HEK293 (cell line): Measurements from ENCODE around the gene ITPKB.

Experiments used
- CTCF ChIA-PET: fragments of 350-600 bp; formaldehyde crosslinking; extraction: SDS; loops from one replicate; lab custom pipeline; 2021; ENCODE audit warnings: antibody characterized with exemption; lab: Yijun Ruan, JAX
- POLR2A ChIA-PET: fragments of 300-600 bp; formaldehyde crosslinking; extraction: SDS; loops from one replicate; lab custom pipeline; 2020; ENCODE audit warnings: antibody characterized with exemption, inconsistent platforms; lab: Yijun Ruan, JAX
- H3K27ac ChIP-seq: fragments of 200-500 bp; sonication (Bioruptor generic); 2 replicates; pipeline ENCODE4 v1.5.1; 2014; ENCODE audit warnings: low read depth, low read length, control low read depth, inconsistent platforms; ENCODE audit errors: extremely low read depth
- H3K36me3 ChIP-seq, 2 experiments: fragments of 200-500 bp in 1 of 2; sonication (Bioruptor generic) in 1 of 2; 1 replicate in 1 of 2; 2 replicates in 1 of 2; pipeline ENCODE4 v1.5.1; 2014 to 2017; ENCODE audit warnings: inconsistent platforms in 2 of 2, low read length in 2 of 2; ENCODE audit not compliant: control insufficient read depth in 2 of 2, insufficient read depth in 1 of 2
- H3K4me1 ChIP-seq: fragments of 200-500 bp; sonication (Bioruptor generic); 2 replicates; pipeline ENCODE4 v1.5.1; 2014; ENCODE audit warnings: mild to moderate bottlenecking, low read length, inconsistent platforms; ENCODE audit not compliant: control insufficient read depth, insufficient read depth
- H3K4me3 ChIP-seq: 2 replicates; pipeline ENCODE4 v1.5.1; 2011; ENCODE audit warnings: low read depth, mild to moderate bottlenecking, control low read depth, low read length, moderate library complexity
- H3K9me3 ChIP-seq: fragments of 200-500 bp; sonication (Bioruptor generic); 2 replicates; pipeline ENCODE4 v1.5.1; 2014; ENCODE audit warnings: low read depth, low read length, inconsistent platforms; ENCODE audit not compliant: control insufficient read depth, insufficient read depth
- OVOL3 ChIP-seq: fragments of 450-650 bp; formaldehyde crosslinking; IDR thresholded peaks from 2 replicates; pipeline ENCODE4 v1.5.1; 2016; ENCODE audit warnings: missing biosample characterization, missing genetic modification characterization
- SP2 ChIP-seq: fragments of 450-650 bp; formaldehyde crosslinking; IDR thresholded peaks from 2 replicates; pipeline ENCODE4 v1.5.1; 2016; ENCODE audit warnings: missing biosample characterization, missing genetic modification characterization
- YY1 ChIP-seq: fragments of 450-650 bp; formaldehyde crosslinking; IDR thresholded peaks from 2 replicates; pipeline ENCODE4 v1.5.1; 2018; ENCODE audit warnings: missing biosample characterization, missing genetic modification characterization
- ZFP3 ChIP-seq: fragments of 450-650 bp; formaldehyde crosslinking; IDR thresholded peaks from 2 replicates; pipeline ENCODE4 v1.5.1; 2016; ENCODE audit warnings: low read depth, missing biosample characterization, missing genetic modification characterization
- ZIC2 ChIP-seq: fragments of 450-650 bp; formaldehyde crosslinking; IDR thresholded peaks from 2 replicates; pipeline ENCODE4 v1.5.1; 2016; ENCODE audit warnings: missing biosample characterization, missing genetic modification characterization
- ZNF146 ChIP-seq: fragments of 450-650 bp; formaldehyde crosslinking; IDR thresholded peaks from 2 replicates; pipeline ENCODE4 v1.5.1; 2016; ENCODE audit warnings: missing biosample characterization, missing genetic modification characterization
- ZNF24 ChIP-seq: fragments of 450-650 bp; formaldehyde crosslinking; IDR thresholded peaks from 2 replicates; pipeline ENCODE4 v1.5.1; 2016; ENCODE audit warnings: missing biosample characterization, missing genetic modification characterization
- ZNF324 ChIP-seq: fragments of 450-650 bp; formaldehyde crosslinking; IDR thresholded peaks from 2 replicates; pipeline ENCODE4 v1.5.1; 2016; ENCODE audit warnings: missing biosample characterization, missing genetic modification characterization
- ZNF335 ChIP-seq: fragments of 450-650 bp; formaldehyde crosslinking; conservative IDR thresholded peaks from 2 replicates; pipeline ENCODE4 v1.5.1; 2016; ENCODE audit warnings: missing biosample characterization, missing genetic modification characterization
- ZNF341 ChIP-seq: fragments of 450-650 bp; formaldehyde crosslinking; IDR thresholded peaks from 2 replicates; pipeline ENCODE4; 2016; ENCODE audit warnings: low read depth, missing biosample characterization, missing genetic modification characterization
- ZNF555 ChIP-seq: fragments of 450-650 bp; formaldehyde crosslinking; conservative IDR thresholded peaks from 2 replicates; pipeline ENCODE4 v1.5.1; 2017; ENCODE audit warnings: missing biosample characterization, mild to moderate bottlenecking, missing genetic modification characterization, inconsistent platforms
- ZNF558 ChIP-seq: fragments of 450-650 bp; formaldehyde crosslinking; IDR thresholded peaks from 2 replicates; pipeline ENCODE4 v1.5.1; 2016; ENCODE audit warnings: missing biosample characterization, missing genetic modification characterization
- ZNF621 ChIP-seq: fragments of 450-650 bp; formaldehyde crosslinking; IDR thresholded peaks from 2 replicates; pipeline ENCODE4 v1.5.1; 2017; ENCODE audit warnings: missing biosample characterization, missing genetic modification characterization
- ZNF629 ChIP-seq: fragments of 450-650 bp; formaldehyde crosslinking; IDR thresholded peaks from 2 replicates; pipeline ENCODE4 v1.5.1; 2017; ENCODE audit warnings: missing biosample characterization, missing genetic modification characterization
- ZNF658 ChIP-seq: fragments of 450-650 bp; formaldehyde crosslinking; IDR thresholded peaks from 2 replicates; pipeline ENCODE4; 2016; ENCODE audit warnings: missing biosample characterization, missing genetic modification characterization
- ZNF664 ChIP-seq: fragments of 450-650 bp; formaldehyde crosslinking; IDR thresholded peaks from 2 replicates; pipeline ENCODE4 v1.5.1; 2016; ENCODE audit warnings: missing biosample characterization, missing genetic modification characterization
- ZNF768 ChIP-seq: fragments of 450-650 bp; formaldehyde crosslinking; IDR thresholded peaks from 2 replicates; pipeline ENCODE4 v1.5.1; 2018; ENCODE audit warnings: missing biosample characterization, mild to moderate bottlenecking, missing genetic modification characterization
- ZNF777 ChIP-seq: fragments of 450-650 bp; formaldehyde crosslinking; IDR thresholded peaks from 2 replicates; pipeline ENCODE4 v1.5.1; 2017; ENCODE audit warnings: missing biosample characterization, missing genetic modification characterization, borderline replicate concordance
- ZNF785 ChIP-seq: fragments of 450-650 bp; formaldehyde crosslinking; IDR thresholded peaks from 2 replicates; pipeline ENCODE4 v1.5.1; 2016; ENCODE audit warnings: missing biosample characterization, missing genetic modification characterization
- TF ChIP-seq, protein P1 (sequence below): fragments of 450-650 bp; formaldehyde crosslinking; IDR thresholded peaks from 2 replicates; pipeline ENCODE4 v1.5.1; 2016; ENCODE audit warnings: missing biosample characterization, missing genetic modification characterization
- TF ChIP-seq, protein P2 (sequence below): fragments of 450-650 bp; formaldehyde crosslinking; IDR thresholded peaks from 2 replicates; pipeline ENCODE4 v1.5.1; 2016; ENCODE audit warnings: missing biosample characterization, missing genetic modification characterization
- TF ChIP-seq, protein P3 (sequence below): fragments of 450-650 bp; formaldehyde crosslinking; IDR thresholded peaks from 2 replicates; pipeline ENCODE4 v1.5.1; 2017; ENCODE audit warnings: missing biosample characterization, mild to moderate bottlenecking, missing genetic modification characterization, moderate library complexity

ITPKB gene

DNA sequence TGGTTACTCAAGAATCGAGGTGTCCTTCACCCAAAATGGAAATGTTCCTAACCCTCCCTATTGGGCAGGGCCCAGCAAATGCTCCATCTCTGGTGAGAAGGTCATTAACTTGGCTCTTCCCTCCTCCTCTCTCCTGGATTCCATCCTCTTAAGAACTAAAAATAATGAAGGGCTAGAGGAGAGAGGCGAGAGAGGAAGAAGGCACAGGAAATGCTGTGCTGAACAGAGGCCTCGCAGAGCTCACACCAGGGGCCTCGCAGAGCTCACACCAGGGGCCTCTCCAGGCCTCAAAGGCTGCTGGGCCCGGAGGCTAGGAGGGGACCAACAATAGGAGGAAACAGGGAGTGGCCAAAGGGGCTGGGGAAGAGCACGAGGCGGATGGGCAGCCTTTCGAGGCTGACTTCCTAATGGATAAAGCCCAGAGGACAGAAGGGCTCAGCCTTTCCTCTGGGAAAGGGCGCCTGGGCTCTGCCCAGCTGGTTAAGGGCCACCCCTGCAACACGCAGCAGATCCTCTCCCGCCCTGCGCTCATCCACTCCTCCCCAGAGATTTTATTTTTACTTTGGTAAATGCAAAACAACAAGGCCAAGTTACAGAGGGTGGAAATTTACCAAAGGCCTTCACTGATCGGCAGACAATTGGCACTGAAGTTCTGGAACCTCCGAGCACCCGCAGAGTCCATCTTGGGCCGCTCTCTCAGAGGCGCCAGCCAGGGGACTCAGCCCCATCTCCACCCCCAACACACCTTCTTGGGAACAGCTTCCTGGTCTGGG, 78.5 kb downstream of the ITPKB start:
- H3K36me3 ChIP-seq = no peaks in the 10 kb centered on the region
- TF ChIP-seq ZNF341 (tag by site-specific recombination) = peak; percentile 36; the same call in 1 of the 2 replicates
- peak; percentile 80 for TF ChIP-seq ZIC2
- no peak for TF ChIP-seq ZFP3 (tag by site-specific recombination)
- TF ChIP-seq, protein P1, sequence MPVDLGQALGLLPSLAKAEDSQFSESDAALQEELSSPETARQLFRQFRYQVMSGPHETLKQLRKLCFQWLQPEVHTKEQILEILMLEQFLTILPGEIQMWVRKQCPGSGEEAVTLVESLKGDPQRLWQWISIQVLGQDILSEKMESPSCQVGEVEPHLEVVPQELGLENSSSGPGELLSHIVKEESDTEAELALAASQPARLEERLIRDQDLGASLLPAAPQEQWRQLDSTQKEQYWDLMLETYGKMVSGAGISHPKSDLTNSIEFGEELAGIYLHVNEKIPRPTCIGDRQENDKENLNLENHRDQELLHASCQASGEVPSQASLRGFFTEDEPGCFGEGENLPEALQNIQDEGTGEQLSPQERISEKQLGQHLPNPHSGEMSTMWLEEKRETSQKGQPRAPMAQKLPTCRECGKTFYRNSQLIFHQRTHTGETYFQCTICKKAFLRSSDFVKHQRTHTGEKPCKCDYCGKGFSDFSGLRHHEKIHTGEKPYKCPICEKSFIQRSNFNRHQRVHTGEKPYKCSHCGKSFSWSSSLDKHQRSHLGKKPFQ (tag by site-specific recombination) = peak; percentile 73; the same call in 1 of the 2 replicates
- H3K27ac ChIP-seq = no peak overlapping the region
- no peak overlapping the region for H3K4me3 ChIP-seq
- CTCF ChIA-PET = interaction anchor here (0.7 to 1.2 kb wide), 4 partner anchors 10 to 190 kb away, joined by 3 read pairs; no protein-coding TSS in a partner anchor
- H3K9me3 ChIP-seq = no peaks in the 10 kb centered on the region
- H3K4me1 ChIP-seq = peaks cover 17% of the 10 kb centered on the region
- POLR2A ChIA-PET = interaction anchor here (0.6 to 1.2 kb wide), 2 partner anchors 42 to 91 kb away, joined by 3 to 4 read pairs; no protein-coding TSS in a partner anchor

DNA sequence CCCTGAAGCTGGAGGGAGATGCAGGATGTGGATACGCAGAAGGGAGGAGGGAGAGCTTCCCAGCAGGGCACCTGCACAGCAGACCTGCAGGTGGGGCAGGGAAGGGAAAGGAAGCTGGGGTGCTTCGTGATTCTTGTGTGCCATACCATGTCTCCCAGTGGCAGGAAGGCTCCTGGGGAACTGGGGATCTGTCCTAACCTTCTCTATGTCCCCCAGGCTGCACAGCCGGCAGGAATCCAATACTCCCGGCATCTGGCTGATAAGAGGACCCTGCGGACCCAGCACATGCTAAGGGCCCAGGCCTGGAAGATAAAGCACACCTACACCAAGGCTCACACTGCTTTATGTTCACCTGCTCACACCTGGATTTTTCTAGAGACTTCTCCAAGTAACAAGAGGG, 79.4 kb downstream of the ITPKB start:
- TF ChIP-seq ZNF621 (tag by site-specific recombination) (no peak), ZIC2 (0 out of 2 replicates have a peak, but pooled peaks have one; percentile 48)
- Histone ChIP-seq H3K36me3 (no peaks in the 10 kb centered on the region), H3K9me3 (no peaks in the 10 kb centered on the region), H3K27ac (no peak overlapping the region), H3K4me3 (no peak overlapping the region), H3K4me1 (peaks cover 21% of the 10 kb centered on the region)
- ChIA-PET POLR2A (no interaction called here), CTCF (no interaction called here)

DNA sequence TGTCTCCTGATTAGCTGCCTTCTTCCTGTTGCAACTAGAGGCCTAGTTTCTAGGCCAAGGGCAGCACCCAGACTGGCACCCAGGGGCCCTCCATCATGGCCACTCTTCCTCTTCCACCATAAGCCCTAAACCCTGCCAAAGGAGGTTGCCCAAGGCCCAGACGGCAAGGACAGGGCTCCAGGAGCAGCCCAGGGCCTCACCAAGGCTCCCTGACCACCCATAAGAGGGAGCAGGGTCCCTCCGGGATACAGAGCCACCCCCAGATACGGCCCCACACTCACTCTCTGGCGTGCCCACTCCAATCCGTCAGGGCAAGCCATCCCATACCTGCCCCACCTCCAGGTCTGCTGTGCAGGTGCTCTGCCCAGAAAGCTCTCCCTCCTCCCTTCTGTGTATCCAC, 79.9 kb downstream of the ITPKB start:
- TF ChIP-seq ZNF555 (tag by site-specific recombination) (no peak), ZNF335 (tag by site-specific recombination) (no peak), ZNF777 (tag by site-specific recombination) (no peak), OVOL3 (no peak)
- TF ChIP-seq, protein P2, sequence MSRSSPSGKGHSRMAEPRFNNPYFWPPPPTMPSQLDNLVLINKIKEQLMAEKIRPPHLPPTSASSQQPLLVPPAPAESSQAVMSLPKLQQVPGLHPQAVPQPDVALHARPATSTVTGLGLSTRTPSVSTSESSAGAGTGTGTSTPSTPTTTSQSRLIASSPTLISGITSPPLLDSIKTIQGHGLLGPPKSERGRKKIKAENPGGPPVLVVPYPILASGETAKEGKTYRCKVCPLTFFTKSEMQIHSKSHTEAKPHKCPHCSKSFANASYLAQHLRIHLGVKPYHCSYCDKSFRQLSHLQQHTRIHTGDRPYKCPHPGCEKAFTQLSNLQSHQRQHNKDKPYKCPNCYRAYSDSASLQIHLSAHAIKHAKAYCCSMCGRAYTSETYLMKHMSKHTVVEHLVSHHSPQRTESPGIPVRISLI (tag by site-specific recombination) = no peak
- Histone ChIP-seq H3K27ac (no peak overlapping the region), H3K36me3 (no peaks in the 10 kb centered on the region), H3K9me3 (no peaks in the 10 kb centered on the region), H3K4me1 (peaks cover 21% of the 10 kb centered on the region), H3K4me3 (no peak overlapping the region)
- CTCF ChIA-PET = no interaction called here
- POLR2A ChIA-PET = no interaction called here

DNA sequence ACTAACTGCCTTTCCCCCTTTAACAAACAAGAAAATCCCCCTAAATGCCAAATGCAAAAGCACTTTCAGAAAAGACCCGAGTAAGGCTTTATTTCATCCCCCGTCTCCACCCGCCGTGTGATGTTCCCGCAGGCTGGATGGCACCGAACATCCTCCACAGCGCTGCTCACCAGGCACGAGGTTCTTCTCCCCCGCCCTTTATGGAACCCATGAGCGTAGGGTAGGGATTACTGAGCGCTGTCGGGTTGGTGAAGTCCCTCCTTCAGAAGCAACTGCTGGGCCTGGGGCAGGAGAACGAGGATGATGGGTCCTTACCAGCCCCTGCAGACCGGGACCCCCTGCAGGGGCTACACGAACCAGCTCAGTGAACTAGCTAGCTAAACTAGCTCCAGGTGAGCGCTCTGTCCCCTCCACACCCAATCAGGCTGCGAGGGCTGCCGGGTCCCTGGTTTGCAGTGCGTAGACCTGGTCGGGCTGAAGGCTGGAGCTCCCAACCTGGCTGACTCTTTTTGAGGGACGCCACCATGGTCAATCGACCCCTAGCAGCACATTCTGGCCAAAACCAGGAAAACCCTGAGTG, 80.4 kb downstream of the ITPKB start:
- CTCF ChIA-PET = interaction anchor here (1.1 kb wide), 1 partner anchor 169 kb away, joined by 4 read pairs; no protein-coding TSS in a partner anchor
- Histone ChIP-seq H3K27ac (no peak overlapping the region), H3K9me3 (no peaks in the 10 kb centered on the region), H3K4me3 (no peak overlapping the region), H3K36me3 (no peaks in the 10 kb centered on the region), H3K4me1 (peaks cover 21% of the 10 kb centered on the region)
- POLR2A ChIA-PET = no interaction called here
- no peak for TF ChIP-seq ZNF664 (tag by site-specific recombination)
- no peak for TF ChIP-seq ZNF324 (tag by site-specific recombination)
- no peak for TF ChIP-seq ZNF785 (tag by site-specific recombination)
- TF ChIP-seq, protein P3, sequence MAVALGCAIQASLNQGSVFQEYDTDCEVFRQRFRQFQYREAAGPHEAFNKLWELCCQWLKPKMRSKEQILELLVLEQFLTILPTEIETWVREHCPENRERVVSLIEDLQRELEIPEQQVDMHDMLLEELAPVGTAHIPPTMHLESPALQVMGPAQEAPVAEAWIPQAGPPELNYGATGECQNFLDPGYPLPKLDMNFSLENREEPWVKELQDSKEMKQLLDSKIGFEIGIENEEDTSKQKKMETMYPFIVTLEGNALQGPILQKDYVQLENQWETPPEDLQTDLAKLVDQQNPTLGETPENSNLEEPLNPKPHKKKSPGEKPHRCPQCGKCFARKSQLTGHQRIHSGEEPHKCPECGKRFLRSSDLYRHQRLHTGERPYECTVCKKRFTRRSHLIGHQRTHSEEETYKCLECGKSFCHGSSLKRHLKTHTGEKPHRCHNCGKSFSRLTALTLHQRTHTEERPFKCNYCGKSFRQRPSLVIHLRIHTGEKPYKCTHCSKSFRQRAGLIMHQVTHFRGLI (tag by site-specific recombination) = no peak
- TF ChIP-seq ZFP3 (tag by site-specific recombination) = no peak
- no peak for TF ChIP-seq ZNF658 (tag by site-specific recombination)
- no peak for TF ChIP-seq ZNF629 (tag by site-specific recombination)
- no peak for TF ChIP-seq ZNF768 (tag by site-specific recombination)
- TF ChIP-seq ZNF146 (tag by site-specific recombination) = no peak
- no peak for TF ChIP-seq ZNF558 (tag by site-specific recombination)
- TF ChIP-seq YY1 (tag by site-specific recombination) = no peak
- TF ChIP-seq, protein P2 (tag by site-specific recombination) = no peak
- no peak for TF ChIP-seq SP2 (tag by site-specific recombination)
- no peak for TF ChIP-seq ZNF24 (tag by site-specific recombination)
